Dendritic cell treated with granulocyte-macrophage colony-stimulating factor and Interleukin-4, amounts not matched to agents 40 ng/mL and 50 ng/mL, for 4 days (primary cell): ENCODE measurements around the gene RHOT1.

Experiments
- H3K27ac Mint-ChIP-seq: one replicate; pipeline ENCODE4 v1.8.0; 2022; ENCODE audit warnings: mild to moderate bottlenecking, mixed read lengths
- H3K27me3 Mint-ChIP-seq: one replicate; pipeline ENCODE4 v1.8.0; 2022; ENCODE audit warnings: mild to moderate bottlenecking, mixed read lengths
- H3K36me3 Mint-ChIP-seq: one replicate; pipeline ENCODE4 v1.8.0; 2022; ENCODE audit warnings: low read depth, mixed read lengths
- H3K4me1 Mint-ChIP-seq: one replicate; pipeline ENCODE4 v1.8.0; 2022; ENCODE audit warnings: low read depth, mixed read lengths
- H3K4me3 Mint-ChIP-seq: one replicate; pipeline ENCODE4 v1.8.0; 2022; ENCODE audit warnings: mild to moderate bottlenecking, moderate library complexity, mixed read lengths
- H3K9me3 Mint-ChIP-seq: one replicate; pipeline ENCODE4 v1.8.0; 2022; ENCODE audit warnings: mixed read lengths
- intact Hi-C: fragments of 100-400 bp; cut with micrococcal nuclease; formaldehyde crosslinking; loops from one replicate; pipeline ENCODE4 v1.15.0; 2022

Gene RHOT1

DNA sequence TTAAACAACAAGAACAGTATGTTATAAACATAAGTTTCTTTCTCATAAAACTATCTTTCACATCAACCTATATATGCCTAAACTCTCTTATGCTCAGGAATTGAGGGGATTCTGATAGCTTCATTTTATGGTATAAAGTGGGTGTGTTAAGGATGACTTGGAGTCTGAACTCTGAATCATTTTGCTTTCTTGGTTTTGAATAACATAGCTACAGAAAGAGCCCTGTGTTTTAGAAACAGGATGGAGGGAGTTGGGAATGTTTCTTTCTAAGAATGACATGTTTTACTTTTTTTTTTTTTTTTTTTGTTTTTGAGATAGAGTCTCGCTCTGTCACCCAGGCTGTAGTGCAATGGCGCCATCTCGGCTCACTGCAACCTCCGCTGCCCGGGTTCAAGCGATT, 50.1 kb downstream of the RHOT1 start:
- H3K4me1 Mint-ChIP-seq: no peaks in the 10 kb centered on the region
- no peak overlapping the region for H3K27ac Mint-ChIP-seq
- intact Hi-C loops: no loop called here
- H3K36me3 Mint-ChIP-seq: peaks cover 83% of the 10 kb centered on the region
- no peaks in the 10 kb centered on the region for H3K27me3 Mint-ChIP-seq
- H3K4me3 Mint-ChIP-seq: no peak overlapping the region
- no peaks in the 10 kb centered on the region for H3K9me3 Mint-ChIP-seq

DNA sequence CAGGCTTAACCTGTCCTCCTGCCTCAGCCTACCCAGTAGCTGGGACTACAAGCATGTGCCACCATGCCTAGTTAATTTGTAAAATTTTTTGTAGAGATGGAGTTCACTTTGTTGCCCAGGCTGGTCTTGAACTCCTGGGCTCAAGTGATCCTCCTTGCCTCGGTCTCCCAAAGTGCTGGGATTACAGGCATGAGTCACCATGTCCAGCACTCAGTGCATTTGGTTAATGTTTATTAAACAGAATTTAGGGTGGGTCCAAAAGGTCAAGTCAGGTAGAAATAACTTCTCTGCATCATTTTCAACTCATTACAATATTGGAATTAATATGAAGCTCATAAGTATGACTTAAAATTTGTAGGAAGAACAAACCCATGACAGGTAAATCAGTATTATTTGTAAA, 55.7 kb downstream of the RHOT1 start:
- intact Hi-C loops: no loop called here
- H3K36me3 Mint-ChIP-seq: peaks cover 99% of the 10 kb centered on the region
- H3K4me3 Mint-ChIP-seq: no peak overlapping the region
- no peak overlapping the region for H3K27ac Mint-ChIP-seq
- no peaks in the 10 kb centered on the region for H3K27me3 Mint-ChIP-seq
- H3K9me3 Mint-ChIP-seq: no peaks in the 10 kb centered on the region
- no peaks in the 10 kb centered on the region for H3K4me1 Mint-ChIP-seq

DNA sequence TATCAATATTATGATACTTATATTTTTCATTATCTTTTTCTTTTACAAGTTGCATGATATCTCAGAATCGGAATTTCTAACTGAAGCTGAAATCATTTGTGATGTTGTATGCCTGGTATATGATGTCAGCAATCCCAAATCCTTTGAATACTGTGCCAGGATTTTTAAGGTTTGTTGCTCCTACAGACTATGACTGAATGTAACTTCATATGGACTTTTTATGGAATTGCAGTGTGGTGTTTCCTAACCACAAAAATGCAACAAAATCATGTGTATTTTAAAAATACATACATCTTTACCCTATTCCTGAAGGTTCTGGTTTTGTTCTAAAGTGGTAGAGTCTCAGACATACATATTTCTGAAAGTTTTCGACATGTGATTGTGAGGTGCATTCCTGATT, 64.6 kb downstream of the RHOT1 start:
- Mint-ChIP-seq H3K4me1 (no peaks in the 10 kb centered on the region), H3K9me3 (no peaks in the 10 kb centered on the region), H3K27ac (no peak overlapping the region), H3K4me3 (no peak overlapping the region), H3K27me3 (no peaks in the 10 kb centered on the region), H3K36me3 (peaks cover 70% of the 10 kb centered on the region)
- intact Hi-C loops: loop anchor here (10.0 kb wide), 1 partner anchor 158 kb away; no protein-coding TSS in a partner anchor

DNA sequence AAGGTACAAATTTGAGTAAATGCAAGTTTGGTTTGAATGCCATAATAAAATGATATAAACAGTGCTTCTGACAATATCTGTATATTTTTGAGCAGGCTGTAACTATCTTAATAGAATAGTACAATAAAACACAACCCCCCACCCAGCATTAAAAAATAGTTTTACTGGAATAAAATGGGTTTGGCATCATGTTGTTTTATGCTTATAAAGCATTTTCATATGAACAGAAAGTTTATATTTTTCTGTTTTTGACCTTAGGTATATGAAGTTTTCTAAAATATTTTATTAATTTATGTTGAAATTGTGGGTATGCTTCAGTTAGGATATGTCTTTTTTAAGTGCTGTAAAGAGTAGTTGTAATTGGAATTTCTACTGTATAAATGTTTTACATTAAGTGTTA, 66.1 kb downstream of the RHOT1 start:
- Mint-ChIP-seq H3K4me1 (no peaks in the 10 kb centered on the region), H3K4me3 (no peak overlapping the region), H3K27ac (no peak overlapping the region), H3K36me3 (peaks cover 73% of the 10 kb centered on the region), H3K27me3 (no peaks in the 10 kb centered on the region), H3K9me3 (no peaks in the 10 kb centered on the region)
- intact Hi-C loops: loop anchor here (10.0 kb wide), 1 partner anchor 156 kb away; no protein-coding TSS in a partner anchor

DNA sequence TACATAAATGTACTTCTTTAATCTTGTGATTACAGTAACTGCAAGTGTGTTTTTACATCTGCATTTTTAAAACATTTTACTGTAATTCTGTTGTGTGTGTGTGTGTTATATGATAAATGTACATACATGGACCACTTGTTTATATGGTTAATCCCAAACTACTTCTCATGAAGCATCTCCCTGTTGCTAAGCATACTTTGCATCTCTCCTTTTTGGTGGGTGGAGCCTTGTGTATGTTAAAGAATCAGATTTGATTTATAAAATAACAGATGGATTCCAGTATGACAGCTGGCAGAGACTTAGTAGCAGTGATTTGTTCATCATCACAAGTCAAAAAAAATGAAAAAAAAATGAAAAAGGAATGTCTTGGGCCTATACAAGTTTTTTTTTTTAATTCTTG, 67.3 kb downstream of the RHOT1 start:
- intact Hi-C loops: loop anchor here (10.0 kb wide), 1 partner anchor 155 kb away; no protein-coding TSS in a partner anchor
- H3K9me3 Mint-ChIP-seq: no peaks in the 10 kb centered on the region
- peaks cover 72% of the 10 kb centered on the region for H3K36me3 Mint-ChIP-seq
- no peaks in the 10 kb centered on the region for H3K4me1 Mint-ChIP-seq
- H3K27me3 Mint-ChIP-seq: no peaks in the 10 kb centered on the region
- H3K4me3 Mint-ChIP-seq: no peak overlapping the region
- H3K27ac Mint-ChIP-seq: no peak overlapping the region

DNA sequence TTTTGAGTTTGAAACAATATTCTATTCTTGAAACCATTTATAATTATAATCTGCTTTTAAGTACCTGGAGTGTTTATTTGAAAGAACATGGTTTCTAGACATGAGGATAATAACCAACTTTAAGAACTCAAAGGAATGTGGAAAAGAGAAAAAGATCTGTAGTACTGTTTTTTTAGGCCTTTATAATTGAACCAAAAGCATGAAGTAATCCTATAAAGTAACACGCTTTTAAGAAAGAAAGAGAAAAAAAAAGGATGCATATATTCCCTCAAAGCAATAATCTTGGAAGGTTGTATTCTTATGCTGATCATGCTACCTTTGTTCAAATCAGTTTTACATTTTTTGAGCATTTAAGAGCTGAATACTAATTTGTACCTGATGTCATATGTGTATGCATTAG, 69.4 kb downstream of the RHOT1 start:
- no peaks in the 10 kb centered on the region for H3K27me3 Mint-ChIP-seq
- intact Hi-C loops: no loop called here
- H3K36me3 Mint-ChIP-seq: peaks cover 57% of the 10 kb centered on the region
- no peak overlapping the region for H3K27ac Mint-ChIP-seq
- H3K4me1 Mint-ChIP-seq: no peaks in the 10 kb centered on the region
- H3K4me3 Mint-ChIP-seq: no peak overlapping the region
- H3K9me3 Mint-ChIP-seq: no peaks in the 10 kb centered on the region

DNA sequence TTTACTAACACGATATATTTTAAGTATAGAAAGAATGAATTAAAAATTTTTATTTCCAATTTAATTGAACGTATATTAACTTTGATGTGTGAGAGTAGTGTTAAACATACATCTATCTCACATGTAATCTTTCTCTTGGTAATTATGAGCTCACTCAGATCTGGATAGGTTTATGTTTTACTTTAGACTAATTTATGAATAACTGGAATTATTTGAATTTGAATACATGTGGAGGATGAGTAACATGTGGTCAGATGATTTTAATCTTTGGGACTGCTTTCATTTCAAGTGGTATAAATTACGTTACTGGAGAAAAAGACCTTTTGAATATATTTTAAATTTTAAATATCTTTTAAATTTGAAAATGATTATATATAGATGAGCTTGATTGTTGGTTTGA, 73.4 kb downstream of the RHOT1 start:
- Mint-ChIP-seq H3K36me3 (peaks cover 67% of the 10 kb centered on the region), H3K4me1 (no peaks in the 10 kb centered on the region), H3K9me3 (no peaks in the 10 kb centered on the region), H3K4me3 (no peak overlapping the region), H3K27ac (no peak overlapping the region), H3K27me3 (no peaks in the 10 kb centered on the region)
- intact Hi-C loops: no loop called here

DNA sequence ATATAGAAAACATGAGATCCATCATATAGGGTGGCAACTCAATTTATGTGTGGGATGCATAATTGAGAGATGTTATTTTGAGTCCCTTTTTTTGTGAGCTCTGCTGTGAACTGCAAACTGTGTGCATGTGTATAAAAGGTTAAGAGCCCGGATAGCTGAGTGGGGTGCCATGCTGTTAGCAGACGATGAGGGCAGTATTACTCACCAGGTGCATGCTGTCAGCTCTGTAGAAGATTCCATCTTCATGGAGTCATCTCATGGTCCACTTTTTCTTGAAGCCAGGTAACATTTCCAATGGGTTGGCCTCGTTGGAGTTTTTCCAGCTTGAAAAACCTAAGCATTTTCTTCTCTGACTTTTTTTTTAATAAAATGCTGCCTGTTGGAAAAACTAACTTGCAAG, 80.3 kb downstream of the RHOT1 start:
- no peaks in the 10 kb centered on the region for H3K9me3 Mint-ChIP-seq
- H3K27me3 Mint-ChIP-seq: no peaks in the 10 kb centered on the region
- peaks cover 58% of the 10 kb centered on the region for H3K36me3 Mint-ChIP-seq
- intact Hi-C loops: no loop called here
- no peak overlapping the region for H3K27ac Mint-ChIP-seq
- H3K4me3 Mint-ChIP-seq: no peak overlapping the region
- no peaks in the 10 kb centered on the region for H3K4me1 Mint-ChIP-seq

DNA sequence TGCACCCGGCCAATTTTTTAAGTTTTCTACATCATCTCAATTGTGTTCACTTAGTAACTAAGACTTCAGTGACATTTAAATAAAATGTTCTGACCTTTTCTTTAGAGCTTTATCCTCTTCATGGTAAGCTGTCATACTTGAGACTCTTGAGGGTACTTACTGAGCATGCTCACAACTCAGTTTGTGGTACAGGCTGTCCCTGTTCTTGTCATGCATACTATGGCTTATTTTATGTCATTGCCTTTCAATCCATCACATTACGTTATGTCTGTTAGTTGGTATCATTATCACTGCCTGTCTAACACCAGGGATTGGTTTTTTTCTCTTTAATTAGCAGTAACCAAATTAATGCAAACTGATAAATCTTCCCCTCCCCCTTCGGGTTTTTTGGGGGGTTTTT, 81.4 kb downstream of the RHOT1 start:
- intact Hi-C loops: no loop called here
- Mint-ChIP-seq H3K36me3 (peaks cover 55% of the 10 kb centered on the region), H3K4me1 (no peaks in the 10 kb centered on the region), H3K27ac (no peak overlapping the region), H3K27me3 (no peaks in the 10 kb centered on the region), H3K9me3 (no peaks in the 10 kb centered on the region), H3K4me3 (no peak overlapping the region)

DNA sequence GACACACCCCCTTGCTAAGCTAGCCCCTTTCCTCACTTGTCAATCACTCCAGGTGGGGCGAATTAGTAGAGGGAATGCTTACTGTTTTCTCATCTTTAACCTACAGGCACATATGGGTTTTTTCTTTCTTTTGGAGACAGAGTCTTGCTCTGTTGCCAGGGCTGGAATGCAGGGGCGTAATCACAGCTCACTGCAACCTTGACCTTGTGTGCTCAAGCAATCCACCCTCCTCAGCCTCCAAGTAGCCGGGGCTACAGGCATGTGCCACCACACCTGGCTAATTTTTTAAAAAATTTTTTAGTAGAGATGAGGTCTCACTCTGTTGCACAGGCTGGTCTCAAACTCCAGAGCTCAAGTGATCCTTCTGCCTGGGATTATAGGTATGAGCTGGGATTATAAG, 84.6 kb downstream of the RHOT1 start:
- H3K4me3 Mint-ChIP-seq: no peak overlapping the region
- intact Hi-C loops: no loop called here
- H3K27me3 Mint-ChIP-seq: no peaks in the 10 kb centered on the region
- no peaks in the 10 kb centered on the region for H3K4me1 Mint-ChIP-seq
- H3K27ac Mint-ChIP-seq: no peak overlapping the region
- no peaks in the 10 kb centered on the region for H3K9me3 Mint-ChIP-seq
- peaks cover 27% of the 10 kb centered on the region for H3K36me3 Mint-ChIP-seq

DNA sequence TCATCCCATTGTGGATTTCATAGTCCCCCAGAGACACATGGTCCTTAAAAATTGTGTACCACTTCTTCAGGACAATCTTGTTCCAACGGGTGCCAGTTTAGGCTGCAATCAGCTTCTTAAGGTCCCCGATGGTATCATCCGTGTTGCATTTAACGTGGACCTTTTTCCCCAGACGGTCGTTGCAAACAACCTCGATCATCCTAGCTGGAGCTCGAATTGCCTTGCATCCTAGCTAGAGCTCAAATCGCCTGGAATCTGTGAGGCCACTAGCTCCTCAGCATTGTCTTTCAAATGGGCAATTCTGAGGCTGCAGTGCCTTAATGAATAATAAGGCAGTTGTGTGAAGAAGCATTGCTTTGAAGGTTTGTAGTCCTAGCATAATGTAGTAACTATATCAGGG, 85.6 kb downstream of the RHOT1 start:
- no peaks in the 10 kb centered on the region for H3K4me1 Mint-ChIP-seq
- intact Hi-C loops: no loop called here
- no peaks in the 10 kb centered on the region for H3K9me3 Mint-ChIP-seq
- peaks cover 21% of the 10 kb centered on the region for H3K36me3 Mint-ChIP-seq
- H3K27me3 Mint-ChIP-seq: no peaks in the 10 kb centered on the region
- no peak overlapping the region for H3K4me3 Mint-ChIP-seq
- no peak overlapping the region for H3K27ac Mint-ChIP-seq

DNA sequence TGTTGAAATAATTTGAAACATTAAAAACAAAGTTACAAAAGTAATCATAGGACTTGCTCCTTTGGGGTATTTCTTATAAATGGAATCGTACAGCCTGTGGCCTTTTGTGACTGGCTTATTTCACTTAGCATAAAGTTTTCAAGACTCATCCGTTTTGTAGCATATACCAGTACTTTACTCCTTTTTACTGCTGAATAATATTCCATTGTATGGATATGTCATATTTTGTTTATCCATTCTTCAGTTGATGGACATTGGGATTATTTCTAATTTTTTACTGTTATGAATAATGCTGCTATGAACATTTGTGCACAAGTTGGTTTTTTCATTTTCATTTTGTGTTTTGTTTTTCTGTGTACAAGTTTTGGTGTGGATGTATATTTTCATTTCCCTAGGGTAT, 93.3 kb downstream of the RHOT1 start:
- H3K27ac Mint-ChIP-seq: no peak overlapping the region
- no peak overlapping the region for H3K4me3 Mint-ChIP-seq
- peaks cover 7% of the 10 kb centered on the region for H3K4me1 Mint-ChIP-seq
- H3K36me3 Mint-ChIP-seq: no peaks in the 10 kb centered on the region
- no peaks in the 10 kb centered on the region for H3K27me3 Mint-ChIP-seq
- intact Hi-C loops: no loop called here
- no peaks in the 10 kb centered on the region for H3K9me3 Mint-ChIP-seq

DNA sequence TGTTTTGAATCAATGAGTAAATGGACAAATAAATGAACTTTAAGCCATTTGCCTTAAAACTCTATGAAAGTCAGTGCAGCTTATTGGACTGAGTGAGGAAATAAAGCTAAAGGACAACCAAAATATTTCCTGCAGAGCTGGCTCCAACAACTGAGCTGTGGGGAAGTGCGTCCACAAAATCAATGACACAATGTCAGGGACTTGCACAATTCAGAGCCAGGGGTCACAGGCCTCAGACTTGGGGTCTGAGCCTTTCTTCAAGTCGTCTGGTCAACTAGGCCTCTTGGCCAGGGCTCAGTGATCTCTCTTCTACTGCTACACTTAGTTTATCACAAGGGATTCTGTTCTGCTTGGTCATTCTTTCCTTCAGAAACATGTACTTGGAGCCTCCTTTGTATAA, 97.2 kb downstream of the RHOT1 start:
- H3K27me3 Mint-ChIP-seq: no peaks in the 10 kb centered on the region
- H3K4me1 Mint-ChIP-seq: peaks cover 11% of the 10 kb centered on the region
- intact Hi-C loops: no loop called here
- H3K4me3 Mint-ChIP-seq: no peak overlapping the region
- H3K27ac Mint-ChIP-seq: no peak overlapping the region
- H3K9me3 Mint-ChIP-seq: no peaks in the 10 kb centered on the region
- no peaks in the 10 kb centered on the region for H3K36me3 Mint-ChIP-seq

DNA sequence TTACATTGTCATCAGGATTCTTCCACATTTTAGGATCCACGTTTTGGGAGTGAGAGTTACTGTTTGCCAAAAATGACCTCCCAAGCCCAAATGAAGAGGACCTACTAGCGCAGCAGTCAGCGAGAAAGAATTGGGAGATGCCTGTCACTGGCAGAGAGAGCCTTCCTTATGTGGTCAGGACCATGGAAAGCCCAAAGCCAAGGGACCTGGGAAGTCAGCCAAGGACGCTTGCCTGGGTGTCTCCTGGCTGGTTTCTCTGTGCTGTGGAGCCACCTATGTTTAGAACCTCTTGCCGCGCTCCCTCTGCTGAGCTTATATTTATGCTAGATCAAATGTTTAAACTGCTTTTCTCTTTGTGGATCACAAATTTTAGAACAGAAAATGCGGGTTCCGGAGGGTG, 98.4 kb downstream of the RHOT1 start:
- Mint-ChIP-seq H3K27ac (no peak overlapping the region), H3K27me3 (no peaks in the 10 kb centered on the region), H3K4me3 (no peak overlapping the region), H3K9me3 (no peaks in the 10 kb centered on the region), H3K4me1 (peaks cover 19% of the 10 kb centered on the region), H3K36me3 (no peaks in the 10 kb centered on the region)
- intact Hi-C loops: no loop called here

DNA sequence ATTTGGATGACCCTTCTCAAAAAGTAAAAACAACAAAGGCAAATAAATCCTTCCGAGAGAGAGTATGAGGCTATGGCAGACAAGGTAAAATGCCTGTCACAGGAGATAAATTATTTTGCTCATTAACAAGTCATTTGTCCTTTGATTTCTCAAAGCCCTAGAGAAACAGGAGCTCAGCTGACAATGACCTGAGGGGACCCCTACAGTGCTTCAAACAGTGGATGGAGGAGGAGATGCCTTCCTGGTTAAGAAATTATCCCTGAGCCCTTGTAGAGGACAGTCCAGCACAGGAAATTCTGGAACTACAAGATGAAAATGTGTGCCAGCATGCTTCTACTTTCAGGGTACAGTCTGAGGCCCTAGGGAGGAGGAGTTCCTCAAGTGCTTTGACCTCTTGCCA, 99.3 kb downstream of the RHOT1 start:
- Mint-ChIP-seq H3K4me1 (peaks cover 17% of the 10 kb centered on the region), H3K27ac (no peak overlapping the region), H3K27me3 (no peaks in the 10 kb centered on the region), H3K9me3 (no peaks in the 10 kb centered on the region), H3K36me3 (no peaks in the 10 kb centered on the region), H3K4me3 (no peak overlapping the region)
- intact Hi-C loops: no loop called here
